ENCODE results near the gene CORIN.

The CORIN gene

GRCh38 chr4:47801481-47802002 is 36.3 kb downstream of the CORIN start:
- no peak overlapping the region for H3K4me3 ChIP-seq (ENCODE audit: low read depth, low read length)
- in situ Hi-C loops (cut with HindIII; ENCODE audit: low pct_ligation_motif_present, low sequenced_read_pairs) = no loop called here
- no peak overlapping the region for H3K27ac ChIP-seq
- TF ChIP-seq CTCF (IDR thresholded peaks at IDR 0.05; ENCODE audit: low read depth, low read length, missing control alignments) = no peak
- DNase-seq = no peak
- no peaks in the 10 kb centered on the region for H3K27me3 ChIP-seq (replicated peaks)
- no peaks in the 10 kb centered on the region for H3K36me3 ChIP-seq (replicated peaks)

GRCh38 chr4:47798165-47798564 is 39.7 kb downstream of the CORIN start:
- Histone ChIP-seq H3K4me3 (ENCODE audit: low read depth, low read length) (no peak overlapping the region), H3K27ac (no peak overlapping the region), H3K36me3 (replicated peaks) (no peaks in the 10 kb centered on the region), H3K27me3 (replicated peaks) (no peaks in the 10 kb centered on the region)
- TF ChIP-seq CTCF (IDR thresholded peaks at IDR 0.05; ENCODE audit: low read depth, low read length, missing control alignments) = no peak
- in situ Hi-C loops (cut with HindIII; ENCODE audit: low pct_ligation_motif_present, low sequenced_read_pairs) = no loop called here
- DNase-seq = no peak

DNA sequence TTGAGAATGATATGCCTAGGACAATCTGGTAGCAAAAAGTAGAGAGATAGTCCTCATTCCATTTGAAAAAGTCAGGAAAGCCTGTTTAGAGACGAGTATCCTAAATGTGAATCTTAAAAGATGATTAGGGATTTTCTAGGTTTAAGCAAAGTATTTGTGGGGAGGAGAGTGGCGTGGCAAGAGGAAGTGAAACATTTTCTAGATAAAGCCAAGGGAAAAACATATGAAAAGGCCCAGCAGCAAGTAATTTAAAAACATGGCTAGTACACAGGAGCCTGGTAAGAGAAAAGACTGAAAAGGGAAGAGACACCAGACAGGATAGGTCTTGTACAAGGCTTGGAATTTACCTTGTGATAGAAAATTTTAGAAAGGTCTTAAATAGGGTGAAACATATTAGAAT is 45.9 kb downstream of the CORIN start:
- in situ Hi-C loops (cut with HindIII; ENCODE audit: low pct_ligation_motif_present, low sequenced_read_pairs) = no loop called here
- H3K27ac ChIP-seq = no peak overlapping the region
- no peak for TF ChIP-seq CTCF (IDR thresholded peaks at IDR 0.05; ENCODE audit: low read depth, low read length, missing control alignments)
- no peak for DNase-seq
- H3K4me3 ChIP-seq (ENCODE audit: low read depth, low read length) = no peak overlapping the region
- no peaks in the 10 kb centered on the region for H3K36me3 ChIP-seq (replicated peaks)
- no peaks in the 10 kb centered on the region for H3K27me3 ChIP-seq (replicated peaks)

GRCh38 chr4:47790105-47790504 is 47.8 kb downstream of the CORIN start:
- no peak for TF ChIP-seq CTCF (IDR thresholded peaks at IDR 0.05; ENCODE audit: low read depth, low read length, missing control alignments)
- H3K4me3 ChIP-seq (ENCODE audit: low read depth, low read length) = no peak overlapping the region
- DNase-seq = no peak
- H3K27me3 ChIP-seq (replicated peaks) = no peaks in the 10 kb centered on the region
- H3K27ac ChIP-seq = no peak overlapping the region
- H3K36me3 ChIP-seq (replicated peaks) = no peaks in the 10 kb centered on the region
- in situ Hi-C loops (cut with HindIII; ENCODE audit: low pct_ligation_motif_present, low sequenced_read_pairs) = no loop called here

- no peaks in the 10 kb centered on the region for H3K27me3 ChIP-seq (replicated peaks)
- in situ Hi-C loops (cut with HindIII; ENCODE audit: low pct_ligation_motif_present, low sequenced_read_pairs) = no loop called here
- no peaks in the 10 kb centered on the region for H3K36me3 ChIP-seq (replicated peaks)
These were observed 49.7 kb downstream of the CORIN start for GRCh38 chr4:47788126-47788525.

More at GRCh38 chr4:47788126-47788525, 49.7 kb downstream of the CORIN start:
- no peak overlapping the region for H3K27ac ChIP-seq
- no peak for TF ChIP-seq CTCF (IDR thresholded peaks at IDR 0.05; ENCODE audit: low read depth, low read length, missing control alignments)
- H3K4me3 ChIP-seq (ENCODE audit: low read depth, low read length) = no peak overlapping the region
- DNase-seq = no peak
